Mucosa of descending colon (tissue), 3 donors: ENCODE measurements around the gene ZBTB5. TPM values are rescaled to one million over a fixed set of nuclear protein-coding genes. Genes with fewer than 3 reads are reported as not detected.
"Not testable (repeated sequence)": the region's sequence is repeated elsewhere in the genome, so short reads cannot be mapped to it uniquely, and the experiment has no call there.

Experiments
- ATAC-seq: fragments of 200-7000 bp; cut with Tn5 transposase; one replicate; pipeline ENCODE4 v1.9.1; 2020; ENCODE audit warnings: mild to moderate bottlenecking, moderate library complexity
- DNase-seq, 3 donors: peaks; one replicate each; pipeline ENCODE4 v3.0.0-alpha.2; 2020
- H3K36me3 ChIP-seq: fragments of 200-600 bp; one replicate; pipeline ENCODE4 v1.8.0; 2021; ENCODE audit warnings: low read depth, mild to moderate bottlenecking
- H3K4me1 ChIP-seq: fragments of 200-600 bp; one replicate; pipeline ENCODE4 v1.8.0; 2021; ENCODE audit warnings: low read depth, mild to moderate bottlenecking
- H3K4me3 ChIP-seq: fragments of 200-600 bp; one replicate; pipeline ENCODE4 v1.8.0; 2021; ENCODE audit warnings: mild to moderate bottlenecking
- H3K9me3 ChIP-seq: fragments of 200-600 bp; one replicate; pipeline ENCODE4 v1.8.0; 2021; ENCODE audit warnings: mild to moderate bottlenecking
- CTCF ChIP-seq: fragments of 200-600 bp; IDR thresholded peaks from one replicate; pipeline ENCODE4 v1.8.0; 2022; ENCODE audit warnings: antibody characterized with exemption, mild to moderate bottlenecking
- intact Hi-C, 2 donors: fragments of 100-400 bp; cut with DNase I in 1 of 2; cut with micrococcal nuclease in 1 of 2; formaldehyde crosslinking; loops; one replicate each; pipeline versions ENCODE4 v1.11.0 to v1.11.1; 2022; cut with DNase I, micrococcal nuclease
- total RNA-seq, 3 donors: library from RNA; stranded (reverse); fragmentation: NEBNext Ultra II Directional in 2 of 3; extraction: Animal tissue kit (Norgen Biotek cat#: 25700) in 2 of 3; gene quantifications; one replicate each; pipeline versions ENCODE4 v1.2.1 to v1.2.4, GENCODE V29; 2021 to 2023
- donor health status: DM: no; HTN: no; CAD: no; lungs with moderate emphysema.
- donor health status: DM: no; HTN: no; CAD: no.
- donor health status: DM: no; HTN: yes; CAD: no.

Gene ZBTB5
- total RNA-seq, 3 donors from 2014 or later = 7.8 to 11.9 (median 9.5) TPM

- Histone ChIP-seq H3K9me3 (no peaks in the 10 kb centered on the region), H3K36me3 (no peaks in the 10 kb centered on the region), H3K4me3 (no peak overlapping the region), H3K4me1 (no peaks in the 10 kb centered on the region)
- TF ChIP-seq CTCF = no peak
- intact Hi-C loops = no loop called here
- ATAC-seq (no peak), DNase-seq (no peak)
These were observed 60.7 kb downstream of the ZBTB5 start for GRCh38 chr9:37404590-37404989.

GRCh38 chr9:37399336-37399735, 65.9 kb downstream of the ZBTB5 start:
- no peak for TF ChIP-seq CTCF
- no peak for DNase-seq
- intact Hi-C loops = no loop called here
- no peak overlapping the region for H3K4me3 ChIP-seq
- no peaks in the 10 kb centered on the region for H3K9me3 ChIP-seq
- no peaks in the 10 kb centered on the region for H3K36me3 ChIP-seq
- ATAC-seq = no peak
- H3K4me1 ChIP-seq = no peaks in the 10 kb centered on the region

GRCh38 chr9:37398464-37399025, 66.7 kb downstream of the ZBTB5 start:
- intact Hi-C loops = no loop called here
- no peak for ATAC-seq
- H3K4me3 ChIP-seq = no peak overlapping the region
- DNase-seq = no peak
- TF ChIP-seq CTCF = no peak
- H3K9me3 ChIP-seq = no peaks in the 10 kb centered on the region
- H3K4me1 ChIP-seq = no peaks in the 10 kb centered on the region
- no peaks in the 10 kb centered on the region for H3K36me3 ChIP-seq

- H3K4me3 ChIP-seq, ATAC-seq: not testable (repeated sequence)
These were observed 67.3 kb downstream of the ZBTB5 start for GRCh38 chr9:37397948-37398347.

GRCh38 chr9:37395663-37396062, 69.6 kb downstream of the ZBTB5 start:
- no peak for ATAC-seq
- H3K4me3 ChIP-seq = no peak overlapping the region
- intact Hi-C loops = no loop called here
- no peak for TF ChIP-seq CTCF
- DNase-seq = no peak
- no peaks in the 10 kb centered on the region for H3K36me3 ChIP-seq
- H3K9me3 ChIP-seq = no peaks in the 10 kb centered on the region
- no peaks in the 10 kb centered on the region for H3K4me1 ChIP-seq

More at GRCh38 chr9:37397948-37398347, 67.3 kb downstream of the ZBTB5 start:
- H3K4me1 ChIP-seq, DNase-seq, H3K36me3 ChIP-seq, intact Hi-C loops, H3K9me3 ChIP-seq: not testable (repeated sequence)

GRCh38 chr9:37395229-37395628, 70.0 kb downstream of the ZBTB5 start:
- no peak for ATAC-seq
- TF ChIP-seq CTCF = no peak

More at GRCh38 chr9:37395229-37395628, 70.0 kb downstream of the ZBTB5 start:
- no peaks in the 10 kb centered on the region for H3K4me1 ChIP-seq
- no peak overlapping the region for H3K4me3 ChIP-seq
- DNase-seq = no peak
- H3K9me3 ChIP-seq = no peaks in the 10 kb centered on the region
- intact Hi-C loops = no loop called here
- no peaks in the 10 kb centered on the region for H3K36me3 ChIP-seq
